K562 (cell line): ENCODE data around the gene STOX2. TPM values are rescaled to one million over a fixed set of nuclear protein-coding genes. Genes with fewer than 3 reads are reported as not detected.

Source experiments
- ATAC-seq: fragments of 200-7000 bp; cut with Tn5 transposase; 3 replicates; pipeline ENCODE4 v1.9.1; 2020; ENCODE audit warnings: moderate library complexity
- BruUV-seq: library from RNA; stranded (reverse); fragments of 400-500 nt; replicated peaks from 2 replicates; lab custom pipeline; 2021; lab: Mats Ljungman, UMichigan
- CTCF ChIA-PET: fragments of 300-600 bp; formaldehyde crosslinking; extraction: SDS; loops from one replicate; lab custom pipeline; 2021; ENCODE audit warnings: low intra/inter-chr PET ratio; lab: Yijun Ruan, JAX
- POLR2A ChIA-PET: fragments of 300-600, 350-650 bp; sonication (Branson Sonifier 250); formaldehyde crosslinking; extraction: SDS; loops from one replicate; lab custom pipeline; 2021; ENCODE audit warnings: antibody characterized with exemption, inconsistent platforms; lab: Yijun Ruan, JAX
- DNase-seq, 4 experiments: peaks; one replicate each; pipeline versions ENCODE4 v3.0.0 to v3.0.0-alpha.2; 2011 to 2018; ENCODE audit warnings: low spot score in 3 of 4, mixed read lengths in 3 of 4; ENCODE audit errors: extremely low read depth in 1 of 4
- FAIRE-seq: peaks from 2 replicates; lab custom pipeline; 2011; peaks lifted over from hg19 to GRCh38; lab: Jason Lieb, UNC
- H2AFZ ChIP-seq: 2 replicates; pipeline ENCODE4 v1.6.0; 2011; ENCODE audit warnings: low read depth, low read length, control low read depth, inconsistent platforms
- H3K27ac ChIP-seq: fragments of 200-600 bp; 3 replicates; pipeline ENCODE4 v1.8.0; 2011; ENCODE audit warnings: low read depth, mild to moderate bottlenecking, control low read depth, inconsistent platforms, low read length, moderate library complexity, mixed read lengths; ENCODE audit errors: extremely low read depth
- H3K27me3 ChIP-seq, 2 experiments: fragments of 300-600 bp in 1 of 2; 2 replicates in 1 of 2; 3 replicates in 1 of 2; pipeline versions ENCODE4 v1.6.0 to v1.8.0; 2011; ENCODE audit warnings: inconsistent platforms in 2 of 2, low read length in 2 of 2, mild to moderate bottlenecking in 1 of 2, mixed read lengths in 1 of 2, moderate library complexity in 1 of 2; ENCODE audit not compliant: control insufficient read depth in 2 of 2, insufficient read depth in 2 of 2
- H3K36me3 ChIP-seq: fragments of 300-600 bp; 3 replicates; pipeline ENCODE4 v1.8.0; 2011; ENCODE audit warnings: mild to moderate bottlenecking, low read length, inconsistent platforms; ENCODE audit not compliant: control insufficient read depth, insufficient read depth
- H3K4me1 ChIP-seq, 2 experiments: fragments of 200-600 bp in 1 of 2; replicated peaks in 1 of 2; 2 replicates in 1 of 2; 3 replicates in 1 of 2; pipeline versions ENCODE4 v1.5.1 to v1.8.0; 2011; ENCODE audit warnings: inconsistent platforms in 2 of 2, low read length in 2 of 2, mild to moderate bottlenecking in 1 of 2, mixed read lengths in 1 of 2, moderate library complexity in 1 of 2; ENCODE audit not compliant: control insufficient read depth in 2 of 2, insufficient read depth in 2 of 2
- H3K4me2 ChIP-seq: 2 replicates; pipeline ENCODE4 v1.6.1; 2011; ENCODE audit warnings: low read length, control low read depth, inconsistent platforms, mixed read lengths; ENCODE audit not compliant: insufficient read depth
- H3K4me3 ChIP-seq: fragments of 200-600 bp; sonication (generic), shearing (Covaris generic); 2 replicates; pipeline ENCODE4 v1.5.1; 2016; ENCODE audit warnings: control low read depth, inconsistent platforms
- H3K79me2 ChIP-seq: fragments of 200-600 bp; 3 replicates; pipeline ENCODE4 v1.8.0; 2011; ENCODE audit warnings: low read length, inconsistent platforms; ENCODE audit not compliant: control insufficient read depth, insufficient read depth
- H3K9ac ChIP-seq, 2 experiments: 2 replicates each; pipeline versions ENCODE4 v1.6.0 to v1.6.1; 2011; ENCODE audit warnings: low read depth in 2 of 2, low read length in 2 of 2, control low read depth in 1 of 2, inconsistent platforms in 1 of 2, mild to moderate bottlenecking in 1 of 2, mixed read lengths in 1 of 2; ENCODE audit not compliant: insufficient read depth in 1 of 2
- H3K9me1 ChIP-seq: one replicate; pipeline ENCODE4 v1.6.0; 2011; ENCODE audit warnings: inconsistent platforms, mild to moderate bottlenecking, low read length, moderate library complexity; ENCODE audit not compliant: control insufficient read depth, insufficient read depth
- H3K9me3 ChIP-seq: replicated peaks from 2 replicates; pipeline ENCODE4 v1.5.1; 2011; ENCODE audit warnings: low read depth, low read length, inconsistent platforms; ENCODE audit not compliant: control insufficient read depth, insufficient read depth
- H4K20me1 ChIP-seq: replicated peaks from 2 replicates; pipeline ENCODE4 v1.6.1; 2011; ENCODE audit warnings: low read length, inconsistent platforms, mixed read lengths; ENCODE audit not compliant: control insufficient read depth, insufficient read depth
- ATF1 ChIP-seq, 2 experiments: fragments of 450-650 bp in 1 of 2; IDR thresholded peaks; 2 replicates each; pipeline ENCODE4 v1.6.1; 2016; ENCODE audit warnings: missing compliant biosample characterization in 1 of 2, missing genetic modification characterization in 1 of 2
- CBFA2T2 ChIP-seq: fragments of 450-650 bp; conservative IDR thresholded peaks from 2 replicates; pipeline ENCODE4 v1.6.1; 2017; ENCODE audit warnings: mild to moderate bottlenecking
- KLF13 ChIP-seq: fragments of 450-650 bp; IDR thresholded peaks from 2 replicates; pipeline ENCODE4 v1.6.1; 2016; ENCODE audit warnings: missing genetic modification characterization, low read depth, mild to moderate bottlenecking, missing compliant biosample characterization, moderate library complexity, borderline replicate concordance
- SAP30 ChIP-seq: fragments of 200-600 bp; sonication (generic); IDR thresholded peaks from 2 replicates; pipeline ENCODE4 v1.6.1; 2012; ENCODE audit warnings: borderline replicate concordance, low read depth, mild to moderate bottlenecking, moderate library complexity, low read length, control low read depth, inconsistent platforms; ENCODE audit not compliant: insufficient read depth, poor library complexity, severe bottlenecking
- TRIM28 ChIP-seq: fragments of 450-650 bp; IDR thresholded peaks from 2 replicates; pipeline ENCODE4 v1.6.1; 2017
- ZNF318 ChIP-seq, 2 experiments: fragments of 450-650 bp; IDR thresholded peaks; 2 replicates each; pipeline ENCODE4 v1.6.1; 2016; ENCODE audit warnings: mild to moderate bottlenecking in 2 of 2, borderline replicate concordance in 1 of 2, low read depth in 1 of 2, moderate library complexity in 1 of 2
- WGBS: fragments of 100-300 bp; shearing (Covaris generic); methylation state at CpG from one replicate; pipeline ENCODE4 v1.1.6; 2016; ENCODE audit warnings: low coverage, mixed read lengths; ENCODE audit not compliant: insufficient coverage; ENCODE audit errors: missing lambda C conversion rate; 5-methylcytosine and 5-hydroxymethylcytosine counted together
- in situ Hi-C: fragments of 300-500 bp; cut with MboI; formaldehyde crosslinking; loops from 4 replicates; pipeline ENCODE4 v1.15.0; 2018; ENCODE audit warnings: inconsistent platforms, mixed read lengths
- intact Hi-C: fragments of 100-400 bp; cut with micrococcal nuclease; formaldehyde crosslinking; loops from 2 replicates; pipeline ENCODE4 v1.14.2; 2022
- polyA plus RNA-seq, 8 experiments: library from polyadenylated mRNA; depleted of rRNA in 4 of 8; stranded (reverse) in 5 of 8; unstranded in 3 of 8; fragments of >200 nt; fragmentation: Nextera tagmentation in 2 of 8; fragmentation: Illumina TruSeq in 1 of 8; extraction: Ambion mirVana in 2 of 8; extraction: Trizol in 1 of 8; gene quantifications; 2 replicates each; pipeline versions ENCODE4 v1.2.1 to v1.2.3, GENCODE V29; 2011 to 2014; ENCODE audit warnings: inconsistent platforms in 1 of 8, missing spikeins in 1 of 8
- total RNA-seq, 7 experiments: library from RNA; depleted of rRNA in 6 of 7; stranded (reverse); fragments of >200 nt in 6 of 7; fragmentation: Illumina TruSeq in 2 of 7; extraction: Trizol in 2 of 7; gene quantifications; 2 replicates each; pipeline versions ENCODE4 v1.2.1 to v1.2.3, GENCODE V29; 2011 to 2021; ENCODE audit warnings: low replicate concordance in 1 of 7

STOX2 gene
- total and polyA plus RNA-seq, 9 of the 15 experiments (the other 6 are each of a cell fraction or from before 2014, with no cell fraction given), result not detected

- H3K36me3 ChIP-seq, result no peaks in the 10 kb centered on the region
- H3K27me3 ChIP-seq, result peaks cover 29 to 40% of the 10 kb centered on the region in 2 experiments
- no peak overlapping the region for H3K27ac ChIP-seq
- 8% methylated on average over 43 of the region's 43 CpGs for WGBS
- TF ChIP-seq CBFA2T2, result no peak
- TF ChIP-seq SAP30, result no peak
- TF ChIP-seq KLF13 (tag), result no peak
- TF ChIP-seq ATF1 (CRISPR knock-in tag; IDR thresholded peaks at IDR 0.05), result no peak
- 0 out of 2 replicates have a peak, but pooled peaks have one; percentile 7 for TF ChIP-seq ATF1 (tag; IDR thresholded peaks at IDR 0.05)
- no peak for TF ChIP-seq ZNF318 (IDR thresholded peaks at IDR 0.05; ENCODE audit: borderline replicate concordance in 1 of 2, low read depth in 1 of 2)
- TF ChIP-seq TRIM28, result no peak
- DNase-seq, result peak in 1 of 4 experiments; percentile 5
- no peak overlapping the region for H3K4me3 ChIP-seq
- H2AFZ ChIP-seq, result peak overlapping the region; percentile 1; the same call in 1 of the 2 replicates
- H3K9me1 ChIP-seq, result no peaks in the 10 kb centered on the region
- in situ Hi-C loops (no loop called here), intact Hi-C loops (no loop called here)
- H3K79me2 ChIP-seq, result no peaks in the 10 kb centered on the region
- H3K4me2 ChIP-seq, result peak overlapping the region; percentile 46
- ATAC-seq, result peak; percentile 41
- no TSS peak for BruUV-seq
- no peaks in the 10 kb centered on the region for H3K9me3 ChIP-seq
- peaks cover 0 to 7% of the 10 kb centered on the region in 2 experiments; a peak in 3 of 5 replicates for H3K4me1 ChIP-seq
- H4K20me1 ChIP-seq, result no peaks in the 10 kb centered on the region
- ChIA-PET POLR2A (interaction anchor here (0.6 to 1.0 kb wide), 2 partner anchors 43 to 942 kb away, joined by 3 read pairs; no protein-coding TSS in a partner anchor), CTCF (no interaction called here)
- no peak for FAIRE-seq
- H3K9ac ChIP-seq, result no peak overlapping the region
These were observed 82.2 kb downstream of the STOX2 start for GRCh38 chr4:183986971-183987946.
